ENCODE measurements around the gene SOD3. TPM values are rescaled to one million over a fixed set of nuclear protein-coding genes. Genes with fewer than 3 reads are reported as not detected.

SOD3 gene
- total RNA-seq, 2 donors from 2014 or later, result 227 to 300 TPM

DNA sequence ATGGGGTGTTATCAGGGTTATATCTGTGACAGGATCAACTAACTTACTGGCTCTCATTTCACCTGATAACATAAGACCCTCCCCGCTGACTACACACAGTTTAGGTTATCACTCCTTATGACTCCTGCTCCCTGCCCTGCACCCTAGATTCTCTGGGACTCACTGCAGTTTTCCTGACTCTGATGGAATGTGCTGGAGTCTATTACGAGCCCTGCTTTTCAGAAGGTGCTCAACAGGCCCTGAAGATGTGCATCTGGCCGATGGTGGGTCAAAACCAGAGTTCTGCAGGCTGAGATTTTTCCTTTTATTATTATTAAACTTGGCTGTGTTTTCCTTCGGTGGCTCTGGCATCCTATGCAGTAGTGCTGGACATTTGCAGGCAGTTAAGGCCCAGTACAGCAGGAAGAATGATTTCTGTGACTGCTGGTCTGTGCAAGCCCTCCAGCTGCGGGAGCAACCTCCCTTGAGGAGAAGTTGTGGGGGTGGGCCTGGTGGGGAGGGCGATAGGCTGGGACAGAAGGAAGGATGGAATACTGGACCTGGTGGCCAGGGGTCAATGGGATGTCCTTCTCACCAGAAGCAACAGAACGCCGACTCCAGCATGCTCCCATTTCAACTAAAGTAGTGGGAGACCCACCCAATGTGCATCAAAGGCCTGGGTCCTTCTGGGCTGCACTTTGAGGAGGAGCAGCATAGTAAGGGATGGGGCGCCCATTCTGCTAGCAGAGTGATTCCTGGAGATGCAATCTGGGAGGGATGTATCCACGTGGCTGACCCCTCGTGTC, 11.0 kb downstream of the SOD3 start:
- intact Hi-C loops (cut with DNase I), result no loop called here
- H3K27ac ChIP-seq, result peak overlapping the region in 1 of 2 donors; percentile 72
- H3K4me3 ChIP-seq, result no peak overlapping the region
- H3K4me1 ChIP-seq (replicated peaks), result no peaks in the 10 kb centered on the region
- WGBS, result 93% methylated on average over 11 of the region's 11 CpGs
- TF ChIP-seq POLR2A (IDR thresholded peaks at IDR 0.05), result no peak
- no peak for TF ChIP-seq POLR2AphosphoS5 (IDR thresholded peaks at IDR 0.05)
- TF ChIP-seq, protein P1, sequence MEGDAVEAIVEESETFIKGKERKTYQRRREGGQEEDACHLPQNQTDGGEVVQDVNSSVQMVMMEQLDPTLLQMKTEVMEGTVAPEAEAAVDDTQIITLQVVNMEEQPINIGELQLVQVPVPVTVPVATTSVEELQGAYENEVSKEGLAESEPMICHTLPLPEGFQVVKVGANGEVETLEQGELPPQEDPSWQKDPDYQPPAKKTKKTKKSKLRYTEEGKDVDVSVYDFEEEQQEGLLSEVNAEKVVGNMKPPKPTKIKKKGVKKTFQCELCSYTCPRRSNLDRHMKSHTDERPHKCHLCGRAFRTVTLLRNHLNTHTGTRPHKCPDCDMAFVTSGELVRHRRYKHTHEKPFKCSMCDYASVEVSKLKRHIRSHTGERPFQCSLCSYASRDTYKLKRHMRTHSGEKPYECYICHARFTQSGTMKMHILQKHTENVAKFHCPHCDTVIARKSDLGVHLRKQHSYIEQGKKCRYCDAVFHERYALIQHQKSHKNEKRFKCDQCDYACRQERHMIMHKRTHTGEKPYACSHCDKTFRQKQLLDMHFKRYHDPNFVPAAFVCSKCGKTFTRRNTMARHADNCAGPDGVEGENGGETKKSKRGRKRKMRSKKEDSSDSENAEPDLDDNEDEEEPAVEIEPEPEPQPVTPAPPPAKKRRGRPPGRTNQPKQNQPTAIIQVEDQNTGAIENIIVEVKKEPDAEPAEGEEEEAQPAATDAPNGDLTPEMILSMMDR (IDR thresholded peaks at IDR 0.05), result no peak
- DNase-seq (ENCODE audit: low spot score), result no peak
- H3K27me3 ChIP-seq (replicated peaks; ENCODE audit: insufficient read depth), result no peaks in the 10 kb centered on the region
- no peaks in the 10 kb centered on the region for H3K9me3 ChIP-seq
- no peaks in the 10 kb centered on the region for H3K36me3 ChIP-seq

DNA sequence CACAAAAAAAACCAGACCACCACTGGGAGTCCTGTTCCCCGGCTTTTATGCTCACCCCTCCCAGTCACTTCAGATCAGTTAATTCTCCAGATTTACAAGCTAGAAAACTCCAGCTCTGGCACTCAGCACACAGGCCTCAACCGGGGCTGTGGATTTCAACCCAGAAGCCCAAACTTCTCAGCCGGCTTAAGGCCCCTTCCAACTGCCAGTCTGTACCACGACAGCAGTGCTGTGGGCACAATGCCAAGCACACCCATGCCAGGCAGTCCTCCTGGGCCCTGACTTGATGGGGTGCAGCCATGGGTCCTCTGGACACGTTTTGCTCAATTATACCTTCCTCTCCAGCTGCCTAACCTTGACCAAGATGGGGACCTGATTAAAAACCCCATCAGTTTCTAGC, 12.2 kb downstream of the SOD3 start:
- 42% methylated on average over 5 of the region's 5 CpGs for WGBS
- Histone ChIP-seq H3K27me3 (replicated peaks; ENCODE audit: insufficient read depth) (no peaks in the 10 kb centered on the region), H3K27ac (no peak overlapping the region), H3K36me3 (no peaks in the 10 kb centered on the region), H3K4me1 (replicated peaks) (no peaks in the 10 kb centered on the region), H3K4me3 (no peak overlapping the region), H3K9me3 (no peaks in the 10 kb centered on the region)
- intact Hi-C loops (cut with DNase I), result no loop called here
- TF ChIP-seq POLR2A (IDR thresholded peaks at IDR 0.05), result no peak
- TF ChIP-seq POLR2AphosphoS5 (IDR thresholded peaks at IDR 0.05), result no peak
- TF ChIP-seq, protein P1 (IDR thresholded peaks at IDR 0.05), result no peak
- DNase-seq (ENCODE audit: low spot score), result no peak

DNA sequence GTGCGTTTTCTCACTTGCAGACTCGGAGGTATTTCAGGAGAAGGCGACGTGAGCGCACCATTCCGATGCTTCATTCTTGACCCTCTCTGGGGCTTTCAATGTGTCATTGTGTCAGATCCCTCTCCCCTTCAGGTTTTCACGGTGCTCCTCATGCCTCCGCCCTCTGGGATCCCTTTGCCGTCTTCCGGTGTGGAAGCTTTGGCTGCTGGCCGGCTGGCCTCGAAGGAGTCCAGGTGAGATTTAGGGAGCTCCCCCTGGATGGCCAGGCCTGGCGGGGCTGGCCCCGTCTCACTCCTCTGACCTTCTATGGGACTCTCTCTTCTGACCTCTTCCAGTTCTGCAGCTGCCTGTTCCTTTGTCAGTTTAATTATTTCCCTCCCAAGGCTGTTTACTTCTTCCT, 12.9 kb downstream of the SOD3 start:
- no peak for DNase-seq (ENCODE audit: low spot score)
- no peaks in the 10 kb centered on the region for H3K4me1 ChIP-seq (replicated peaks)
- H3K27ac ChIP-seq, result no peak overlapping the region
- no peaks in the 10 kb centered on the region for H3K9me3 ChIP-seq
- no peak overlapping the region for H3K4me3 ChIP-seq
- intact Hi-C loops (cut with DNase I), result no loop called here
- TF ChIP-seq, protein P1 (IDR thresholded peaks at IDR 0.05), result no peak
- TF ChIP-seq POLR2AphosphoS5 (IDR thresholded peaks at IDR 0.05) (no peak), POLR2A (IDR thresholded peaks at IDR 0.05) (no peak)
- no peaks in the 10 kb centered on the region for H3K36me3 ChIP-seq
- WGBS, result 90% methylated on average over 14 of the region's 14 CpGs
- H3K27me3 ChIP-seq (replicated peaks; ENCODE audit: insufficient read depth), result no peaks in the 10 kb centered on the region

DNA sequence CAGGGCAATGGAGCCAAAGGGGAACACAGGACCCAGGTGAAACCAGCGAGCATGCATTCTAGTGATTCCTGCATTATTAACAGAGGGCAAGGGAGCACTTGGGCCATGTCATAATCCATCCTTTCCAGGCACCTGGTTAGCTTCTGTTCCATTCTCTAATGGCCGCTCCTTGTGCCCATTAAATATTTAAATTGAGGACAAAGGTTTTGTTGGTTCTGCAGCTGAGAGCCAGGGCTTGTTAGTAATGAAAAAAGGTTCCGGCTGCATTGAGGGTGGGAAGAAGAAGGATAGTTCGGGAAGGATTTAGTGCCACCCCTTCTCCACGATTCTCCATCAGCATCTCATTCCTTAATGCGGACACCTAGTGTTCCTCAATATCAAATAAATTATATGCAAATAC, 13.6 kb downstream of the SOD3 start:
- no peak overlapping the region for H3K27ac ChIP-seq
- TF ChIP-seq, protein P1 (IDR thresholded peaks at IDR 0.05), result no peak
- TF ChIP-seq POLR2AphosphoS5 (IDR thresholded peaks at IDR 0.05) (no peak), POLR2A (IDR thresholded peaks at IDR 0.05) (no peak)
- no peaks in the 10 kb centered on the region for H3K9me3 ChIP-seq
- H3K27me3 ChIP-seq (replicated peaks; ENCODE audit: insufficient read depth), result no peaks in the 10 kb centered on the region
- no peak for DNase-seq (ENCODE audit: low spot score)
- H3K4me3 ChIP-seq, result no peak overlapping the region
- WGBS, result 94% methylated on average over 6 of the region's 6 CpGs
- H3K4me1 ChIP-seq (replicated peaks), result no peaks in the 10 kb centered on the region
- H3K36me3 ChIP-seq, result no peaks in the 10 kb centered on the region
- intact Hi-C loops (cut with DNase I), result no loop called here

DNA sequence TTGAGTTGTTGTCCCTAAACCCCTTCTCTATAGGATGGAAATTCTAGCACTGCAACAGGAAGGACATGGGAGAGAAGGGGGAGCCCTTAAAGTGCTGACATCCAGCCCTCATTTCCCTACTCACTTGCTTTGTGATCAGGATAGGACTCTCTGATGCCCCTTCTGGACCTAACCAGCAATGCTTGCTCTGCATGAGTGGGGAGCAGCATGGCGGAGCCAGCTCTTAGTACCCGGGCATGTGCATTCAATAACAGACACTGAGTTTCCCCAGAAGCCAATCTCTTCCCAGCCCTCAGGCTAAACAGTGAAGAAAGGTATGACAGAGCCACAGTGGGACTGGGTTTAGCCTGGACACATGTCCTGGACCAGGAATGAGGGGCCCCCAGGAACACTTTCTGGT, 14.0 kb downstream of the SOD3 start:
- no peak for DNase-seq (ENCODE audit: low spot score)
- no peaks in the 10 kb centered on the region for H3K36me3 ChIP-seq
- no peaks in the 10 kb centered on the region for H3K9me3 ChIP-seq
- H3K27ac ChIP-seq, result no peak overlapping the region
- intact Hi-C loops (cut with DNase I), result no loop called here
- no peaks in the 10 kb centered on the region for H3K27me3 ChIP-seq (replicated peaks; ENCODE audit: insufficient read depth)
- H3K4me1 ChIP-seq (replicated peaks), result no peaks in the 10 kb centered on the region
- H3K4me3 ChIP-seq, result no peak overlapping the region
- TF ChIP-seq POLR2A (IDR thresholded peaks at IDR 0.05) (no peak), POLR2AphosphoS5 (IDR thresholded peaks at IDR 0.05) (no peak)
- TF ChIP-seq, protein P1 (IDR thresholded peaks at IDR 0.05), result no peak
- WGBS, result 95% methylated on average over 2 of the region's 2 CpGs
